ENCODE measurements around the gene XPO5. TPM values are rescaled to one million over a fixed set of nuclear protein-coding genes. Genes with fewer than 3 reads are reported as not detected.

Gene XPO5
- polyA plus RNA-seq, 1 donor from 2014 or later = 28.5 TPM

- no peaks in the 10 kb centered on the region for H3K36me3 ChIP-seq (ENCODE audit: insufficient read depth, low read length)
- no peaks in the 10 kb centered on the region for H3F3A ChIP-seq (ENCODE audit: insufficient read depth, low read length, poor library complexity, severe bottlenecking)
- H3K79me2 ChIP-seq (replicated peaks; ENCODE audit: insufficient read depth, low read length) = no peaks in the 10 kb centered on the region
- H3K9ac ChIP-seq (ENCODE audit: low read length) = no peak overlapping the region
- H3K4me3 ChIP-seq (ENCODE audit: low read length) = no peak overlapping the region
- no peaks in the 10 kb centered on the region for H3K27me3 ChIP-seq (ENCODE audit: insufficient read depth, low read depth, low read length)
- no peak overlapping the region for H3K27ac ChIP-seq (ENCODE audit: low read length)
- H3K9me2 ChIP-seq (ENCODE audit: insufficient read depth, low read length) = no peaks in the 10 kb centered on the region
- no peak overlapping the region for H2AFZ ChIP-seq (ENCODE audit: low read depth, low read length)
- no peaks in the 10 kb centered on the region for H4K20me1 ChIP-seq (ENCODE audit: insufficient read depth)
- TF ChIP-seq POLR2AphosphoS5 (IDR thresholded peaks at IDR 0.05) (no peak), EP300 (conservative IDR thresholded peaks at IDR 0.05; ENCODE audit: poor library complexity, severe bottlenecking) (no peak), RAD21 (conservative IDR thresholded peaks at IDR 0.05) (no peak)
- TF ChIP-seq, protein P1, sequence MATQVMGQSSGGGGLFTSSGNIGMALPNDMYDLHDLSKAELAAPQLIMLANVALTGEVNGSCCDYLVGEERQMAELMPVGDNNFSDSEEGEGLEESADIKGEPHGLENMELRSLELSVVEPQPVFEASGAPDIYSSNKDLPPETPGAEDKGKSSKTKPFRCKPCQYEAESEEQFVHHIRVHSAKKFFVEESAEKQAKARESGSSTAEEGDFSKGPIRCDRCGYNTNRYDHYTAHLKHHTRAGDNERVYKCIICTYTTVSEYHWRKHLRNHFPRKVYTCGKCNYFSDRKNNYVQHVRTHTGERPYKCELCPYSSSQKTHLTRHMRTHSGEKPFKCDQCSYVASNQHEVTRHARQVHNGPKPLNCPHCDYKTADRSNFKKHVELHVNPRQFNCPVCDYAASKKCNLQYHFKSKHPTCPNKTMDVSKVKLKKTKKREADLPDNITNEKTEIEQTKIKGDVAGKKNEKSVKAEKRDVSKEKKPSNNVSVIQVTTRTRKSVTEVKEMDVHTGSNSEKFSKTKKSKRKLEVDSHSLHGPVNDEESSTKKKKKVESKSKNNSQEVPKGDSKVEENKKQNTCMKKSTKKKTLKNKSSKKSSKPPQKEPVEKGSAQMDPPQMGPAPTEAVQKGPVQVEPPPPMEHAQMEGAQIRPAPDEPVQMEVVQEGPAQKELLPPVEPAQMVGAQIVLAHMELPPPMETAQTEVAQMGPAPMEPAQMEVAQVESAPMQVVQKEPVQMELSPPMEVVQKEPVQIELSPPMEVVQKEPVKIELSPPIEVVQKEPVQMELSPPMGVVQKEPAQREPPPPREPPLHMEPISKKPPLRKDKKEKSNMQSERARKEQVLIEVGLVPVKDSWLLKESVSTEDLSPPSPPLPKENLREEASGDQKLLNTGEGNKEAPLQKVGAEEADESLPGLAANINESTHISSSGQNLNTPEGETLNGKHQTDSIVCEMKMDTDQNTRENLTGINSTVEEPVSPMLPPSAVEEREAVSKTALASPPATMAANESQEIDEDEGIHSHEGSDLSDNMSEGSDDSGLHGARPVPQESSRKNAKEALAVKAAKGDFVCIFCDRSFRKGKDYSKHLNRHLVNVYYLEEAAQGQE (IDR thresholded peaks at IDR 0.05; ENCODE audit: borderline replicate concordance) = no peak
- TF ChIP-seq, protein P2, sequence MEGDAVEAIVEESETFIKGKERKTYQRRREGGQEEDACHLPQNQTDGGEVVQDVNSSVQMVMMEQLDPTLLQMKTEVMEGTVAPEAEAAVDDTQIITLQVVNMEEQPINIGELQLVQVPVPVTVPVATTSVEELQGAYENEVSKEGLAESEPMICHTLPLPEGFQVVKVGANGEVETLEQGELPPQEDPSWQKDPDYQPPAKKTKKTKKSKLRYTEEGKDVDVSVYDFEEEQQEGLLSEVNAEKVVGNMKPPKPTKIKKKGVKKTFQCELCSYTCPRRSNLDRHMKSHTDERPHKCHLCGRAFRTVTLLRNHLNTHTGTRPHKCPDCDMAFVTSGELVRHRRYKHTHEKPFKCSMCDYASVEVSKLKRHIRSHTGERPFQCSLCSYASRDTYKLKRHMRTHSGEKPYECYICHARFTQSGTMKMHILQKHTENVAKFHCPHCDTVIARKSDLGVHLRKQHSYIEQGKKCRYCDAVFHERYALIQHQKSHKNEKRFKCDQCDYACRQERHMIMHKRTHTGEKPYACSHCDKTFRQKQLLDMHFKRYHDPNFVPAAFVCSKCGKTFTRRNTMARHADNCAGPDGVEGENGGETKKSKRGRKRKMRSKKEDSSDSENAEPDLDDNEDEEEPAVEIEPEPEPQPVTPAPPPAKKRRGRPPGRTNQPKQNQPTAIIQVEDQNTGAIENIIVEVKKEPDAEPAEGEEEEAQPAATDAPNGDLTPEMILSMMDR (IDR thresholded peaks at IDR 0.05; ENCODE audit: poor library complexity, severe bottlenecking) = no peak
- H3K4me2 ChIP-seq (ENCODE audit: low read length) = no peak overlapping the region
- no peaks in the 10 kb centered on the region for H3K9me3 ChIP-seq (ENCODE audit: low read length)
Observed at GRCh38 chr6:43621078-43621835, 45.4 kb upstream of the XPO5 start.

DNA sequence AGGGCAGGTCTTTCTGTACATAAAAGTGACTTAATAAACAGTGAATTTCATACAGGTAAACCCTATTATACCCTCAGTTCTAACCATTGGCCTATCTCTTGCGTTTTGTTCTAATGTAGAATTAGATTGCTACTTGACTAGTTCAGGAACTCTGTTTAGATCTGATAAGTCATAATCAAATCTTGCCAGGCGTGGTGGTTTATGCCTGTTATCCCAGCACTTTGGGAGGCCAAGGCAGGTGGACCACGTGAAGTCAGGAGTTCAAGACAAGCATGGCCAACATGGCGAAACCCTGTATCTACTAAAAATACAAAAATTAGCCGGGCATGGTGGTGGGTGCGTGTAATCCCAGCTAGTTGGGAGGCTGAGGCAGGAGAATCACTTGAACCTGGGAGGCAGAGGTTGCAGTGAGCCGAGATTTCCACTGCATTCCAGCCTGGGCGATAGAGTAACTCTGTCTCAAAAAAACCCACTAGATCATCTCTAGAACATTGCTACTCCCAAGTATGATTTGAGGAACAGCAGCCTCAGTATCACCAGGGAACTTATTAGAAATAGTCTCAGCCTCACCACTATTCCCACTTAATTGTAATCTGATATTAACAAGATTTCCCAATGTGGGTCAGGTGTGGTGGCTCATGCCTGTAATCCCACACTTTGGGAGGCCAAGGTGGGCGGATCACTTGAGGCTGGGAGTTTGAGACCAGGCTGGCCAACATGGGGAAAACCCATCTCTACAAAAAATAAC, 41.1 kb upstream of the XPO5 start:
- no peak overlapping the region for H3K4me2 ChIP-seq (ENCODE audit: low read length)
- no peak overlapping the region for H3K4me3 ChIP-seq (ENCODE audit: low read length)
- no peaks in the 10 kb centered on the region for H3K79me2 ChIP-seq (replicated peaks; ENCODE audit: insufficient read depth, low read length)
- no peaks in the 10 kb centered on the region for H3F3A ChIP-seq (ENCODE audit: insufficient read depth, low read length, poor library complexity, severe bottlenecking)
- H3K9me2 ChIP-seq (ENCODE audit: insufficient read depth, low read length) = no peaks in the 10 kb centered on the region
- H4K20me1 ChIP-seq (ENCODE audit: insufficient read depth) = no peaks in the 10 kb centered on the region
- no peak overlapping the region for H3K9ac ChIP-seq (ENCODE audit: low read length)
- H3K27ac ChIP-seq (ENCODE audit: low read length) = no peak overlapping the region
- no peaks in the 10 kb centered on the region for H3K36me3 ChIP-seq (ENCODE audit: insufficient read depth, low read length)
- TF ChIP-seq RAD21 (conservative IDR thresholded peaks at IDR 0.05) = no peak
- TF ChIP-seq, protein P1 (IDR thresholded peaks at IDR 0.05; ENCODE audit: borderline replicate concordance) = no peak
- no peak for TF ChIP-seq MXI1 (conservative IDR thresholded peaks at IDR 0.05; ENCODE audit: poor library complexity, severe bottlenecking)
- TF ChIP-seq POLR2AphosphoS5 (IDR thresholded peaks at IDR 0.05) = no peak
- no peaks in the 10 kb centered on the region for H3K9me3 ChIP-seq (ENCODE audit: low read length)
- H3K27me3 ChIP-seq (ENCODE audit: insufficient read depth, low read depth, low read length) = no peaks in the 10 kb centered on the region
- no peak overlapping the region for H2AFZ ChIP-seq (ENCODE audit: low read depth, low read length)
